AG04449 (cell line): Measurements from ENCODE around the gene AOPEP.

Experiments used
- CTCF ChIA-PET: fragments of 350-600 bp; formaldehyde crosslinking; extraction: SDS; loops from one replicate; lab custom pipeline; 2021; ENCODE audit warnings: antibody characterized with exemption; lab: Yijun Ruan, JAX
- POLR2A ChIA-PET: fragments of 400-600, 350-600 bp; formaldehyde crosslinking; extraction: SDS; loops from one replicate; lab custom pipeline; 2020; ENCODE audit warnings: antibody characterized with exemption, inconsistent platforms; lab: Yijun Ruan, JAX
- DNase-seq: peaks from one replicate; pipeline ENCODE4 v3.0.0-alpha.2; 2010; ENCODE audit warnings: low read depth, low spot score
- H3K4me3 ChIP-seq: 2 replicates; pipeline ENCODE4 v1.5.1; 2011; ENCODE audit warnings: low read depth, mild to moderate bottlenecking, control low read depth, low read length
- TF ChIP-seq, protein P1 (sequence below): IDR thresholded peaks from one replicate; pipeline ENCODE4 v1.5.1; 2011; ENCODE audit warnings: mild to moderate bottlenecking, moderate library complexity, low read length, control low read depth, inconsistent platforms; ENCODE audit not compliant: insufficient read depth; ENCODE audit errors: missing control alignments

Gene AOPEP

GRCh38 chr9:94823710-94824109 is 97.2 kb downstream of the AOPEP start:
- TF ChIP-seq, protein P1, sequence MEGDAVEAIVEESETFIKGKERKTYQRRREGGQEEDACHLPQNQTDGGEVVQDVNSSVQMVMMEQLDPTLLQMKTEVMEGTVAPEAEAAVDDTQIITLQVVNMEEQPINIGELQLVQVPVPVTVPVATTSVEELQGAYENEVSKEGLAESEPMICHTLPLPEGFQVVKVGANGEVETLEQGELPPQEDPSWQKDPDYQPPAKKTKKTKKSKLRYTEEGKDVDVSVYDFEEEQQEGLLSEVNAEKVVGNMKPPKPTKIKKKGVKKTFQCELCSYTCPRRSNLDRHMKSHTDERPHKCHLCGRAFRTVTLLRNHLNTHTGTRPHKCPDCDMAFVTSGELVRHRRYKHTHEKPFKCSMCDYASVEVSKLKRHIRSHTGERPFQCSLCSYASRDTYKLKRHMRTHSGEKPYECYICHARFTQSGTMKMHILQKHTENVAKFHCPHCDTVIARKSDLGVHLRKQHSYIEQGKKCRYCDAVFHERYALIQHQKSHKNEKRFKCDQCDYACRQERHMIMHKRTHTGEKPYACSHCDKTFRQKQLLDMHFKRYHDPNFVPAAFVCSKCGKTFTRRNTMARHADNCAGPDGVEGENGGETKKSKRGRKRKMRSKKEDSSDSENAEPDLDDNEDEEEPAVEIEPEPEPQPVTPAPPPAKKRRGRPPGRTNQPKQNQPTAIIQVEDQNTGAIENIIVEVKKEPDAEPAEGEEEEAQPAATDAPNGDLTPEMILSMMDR, result no peak
- CTCF ChIA-PET, result interaction anchor here (0.8 to 1.4 kb wide), 2 partner anchors 10 to 12 kb away, joined by 3 read pairs; no protein-coding TSS in a partner anchor
- POLR2A ChIA-PET, result no interaction called here
- no peak for DNase-seq
- H3K4me3 ChIP-seq, result no peak overlapping the region

- TF ChIP-seq, protein P1, result no peak
- ChIA-PET CTCF (interaction anchor here (1.4 to 1.7 kb wide), 2 partner anchors 11 kb away, joined by 3 to 4 read pairs; no protein-coding TSS in a partner anchor), POLR2A (no interaction called here)
- H3K4me3 ChIP-seq, result no peak overlapping the region
- DNase-seq, result no peak
These were observed 97.9 kb downstream of the AOPEP start for GRCh38 chr9:94824411-94824810.

DNA sequence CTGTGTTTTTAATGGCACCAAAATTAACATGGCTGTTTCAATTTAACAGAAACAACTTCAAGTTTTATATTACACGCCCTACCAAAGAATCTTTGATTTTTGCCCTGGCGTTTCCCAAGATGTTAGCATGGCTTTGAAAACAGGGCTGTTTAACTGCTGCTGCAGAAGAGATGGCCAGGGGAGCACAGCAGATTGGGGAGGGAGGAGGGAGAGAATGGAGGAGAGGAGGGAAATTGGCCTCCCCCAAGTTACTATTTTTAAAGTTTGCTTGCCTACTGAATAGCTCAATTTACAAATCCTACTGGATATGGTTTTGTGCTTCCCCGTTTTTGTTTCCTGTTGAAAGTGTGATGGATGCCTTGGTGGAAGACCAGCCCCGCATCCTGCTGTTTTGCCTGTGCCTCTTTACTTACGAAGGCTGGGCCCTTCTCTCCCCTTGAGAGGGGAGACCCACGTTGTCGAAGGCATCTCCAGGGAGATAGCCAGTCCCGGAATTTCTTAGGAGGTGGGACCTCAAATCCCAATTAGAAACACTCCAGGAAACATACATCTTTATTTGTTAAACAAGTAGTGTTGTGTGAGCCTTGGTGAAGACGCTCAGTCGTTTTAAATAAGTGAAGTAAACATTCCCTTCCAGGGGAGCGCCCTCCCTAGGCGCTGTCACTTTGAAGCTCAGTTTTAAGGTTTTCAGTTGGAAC is 98.6 kb downstream of the AOPEP start:
- CTCF ChIA-PET, result interaction anchor here (0.9 to 2.0 kb wide), 4 partner anchors 9 to 306 kb away, joined by 3 to 5 read pairs (median 4); no protein-coding TSS in a partner anchor
- POLR2A ChIA-PET, result interaction anchor here (0.7 kb wide), 1 partner anchor 23 kb away, joined by 4 read pairs; no protein-coding TSS in a partner anchor
- TF ChIP-seq, protein P1, result no peak
- no peak overlapping the region for H3K4me3 ChIP-seq
- DNase-seq, result no peak

GRCh38 chr9:94825611-94825958 is 99.1 kb downstream of the AOPEP start:
- CTCF ChIA-PET, result interaction anchor here (0.8 to 2.0 kb wide), 5 partner anchors 8 to 305 kb away, joined by 3 to 5 read pairs (median 4); no protein-coding TSS in a partner anchor
- TF ChIP-seq, protein P1, result no peak
- no peak overlapping the region for H3K4me3 ChIP-seq
- no peak for DNase-seq
- POLR2A ChIA-PET, result interaction anchor here (0.7 kb wide), 1 partner anchor 24 kb away, joined by 4 read pairs; no protein-coding TSS in a partner anchor

GRCh38 chr9:94826044-94826443 is 99.5 kb downstream of the AOPEP start:
- ChIA-PET POLR2A (interaction anchor here (0.7 kb wide), 1 partner anchor 24 kb away, joined by 4 read pairs; no protein-coding TSS in a partner anchor), CTCF (interaction anchor here (0.8 to 2.0 kb wide), 4 partner anchors 8 to 305 kb away, joined by 3 to 5 read pairs (median 4); no protein-coding TSS in a partner anchor)
- DNase-seq, result no peak
- H3K4me3 ChIP-seq, result no peak overlapping the region
- TF ChIP-seq, protein P1, result no peak
